LNCaP clone FGC (cell line): ENCODE data around the gene EIF1AD.
"Not testable (repeated sequence)": the region's sequence is repeated elsewhere in the genome, so short reads cannot be mapped to it uniquely, and the experiment has no call there.

ENCODE experiments used
- DNase-seq: peaks from one replicate; pipeline ENCODE4 v3.0.0-alpha.2; 2011; ENCODE audit warnings: low read depth
- H3K4me3 ChIP-seq: 2 replicates; pipeline ENCODE4 v1.5.1; 2011; ENCODE audit warnings: mild to moderate bottlenecking, low read depth, low read length, control low read depth
- CTCF ChIP-seq: IDR thresholded peaks from 2 replicates; pipeline ENCODE4 v1.5.1; 2012; ENCODE audit warnings: mild to moderate bottlenecking; ENCODE audit not compliant: control insufficient read depth, insufficient read depth; ENCODE audit errors: extremely low read depth

EIF1AD gene

DNA sequence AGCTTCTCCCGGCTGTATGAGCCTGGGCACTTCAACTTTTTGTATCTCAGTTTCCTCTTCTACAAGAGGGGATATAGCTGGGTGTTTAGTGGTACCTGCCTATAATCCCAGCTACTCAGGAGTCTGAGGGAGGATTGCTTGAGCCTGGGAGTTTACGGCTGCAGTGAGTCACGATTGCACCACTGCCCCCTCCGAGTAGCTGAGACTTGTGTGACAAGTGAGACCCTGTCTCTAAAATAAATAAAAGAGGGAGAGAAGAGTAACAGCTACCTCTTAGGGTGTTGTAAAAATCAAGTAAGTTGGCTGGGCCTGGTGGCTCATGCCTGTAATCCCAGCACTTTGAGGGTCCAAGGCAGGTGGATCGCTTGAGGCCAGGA, 34.4 kb upstream of the EIF1AD start:
- no peak for DNase-seq
- no peak overlapping the region for H3K4me3 ChIP-seq
- no peak for TF ChIP-seq CTCF

- DNase-seq: no peak
- H3K4me3 ChIP-seq: no peak overlapping the region
- TF ChIP-seq CTCF: no peak
Observed at GRCh38 chr11:66035653-66036333, 33.8 kb upstream of the EIF1AD start.

GRCh38 chr11:66032957-66033735, 31.2 kb upstream of the EIF1AD start:
- no peak overlapping the region for H3K4me3 ChIP-seq
- TF ChIP-seq CTCF: no peak
- peak; percentile 63 for DNase-seq

- no peak for TF ChIP-seq CTCF
- H3K4me3 ChIP-seq: no peak within 1 kb of the TSS
- no peak for DNase-seq
Observed at GRCh38 chr11:66026017-66026529, 24.1 kb upstream of the EIF1AD start, which contains the start of gene CATSPER1. CATSPER1 (minus strand) TSS chr11:66026479; CDS start chr11:66026379, 100 bp downstream.

- not testable (repeated sequence) for DNase-seq, H3K4me3 ChIP-seq
Observed at GRCh38 chr11:66023186-66023440, 21.2 kb upstream of the EIF1AD start.

DNA sequence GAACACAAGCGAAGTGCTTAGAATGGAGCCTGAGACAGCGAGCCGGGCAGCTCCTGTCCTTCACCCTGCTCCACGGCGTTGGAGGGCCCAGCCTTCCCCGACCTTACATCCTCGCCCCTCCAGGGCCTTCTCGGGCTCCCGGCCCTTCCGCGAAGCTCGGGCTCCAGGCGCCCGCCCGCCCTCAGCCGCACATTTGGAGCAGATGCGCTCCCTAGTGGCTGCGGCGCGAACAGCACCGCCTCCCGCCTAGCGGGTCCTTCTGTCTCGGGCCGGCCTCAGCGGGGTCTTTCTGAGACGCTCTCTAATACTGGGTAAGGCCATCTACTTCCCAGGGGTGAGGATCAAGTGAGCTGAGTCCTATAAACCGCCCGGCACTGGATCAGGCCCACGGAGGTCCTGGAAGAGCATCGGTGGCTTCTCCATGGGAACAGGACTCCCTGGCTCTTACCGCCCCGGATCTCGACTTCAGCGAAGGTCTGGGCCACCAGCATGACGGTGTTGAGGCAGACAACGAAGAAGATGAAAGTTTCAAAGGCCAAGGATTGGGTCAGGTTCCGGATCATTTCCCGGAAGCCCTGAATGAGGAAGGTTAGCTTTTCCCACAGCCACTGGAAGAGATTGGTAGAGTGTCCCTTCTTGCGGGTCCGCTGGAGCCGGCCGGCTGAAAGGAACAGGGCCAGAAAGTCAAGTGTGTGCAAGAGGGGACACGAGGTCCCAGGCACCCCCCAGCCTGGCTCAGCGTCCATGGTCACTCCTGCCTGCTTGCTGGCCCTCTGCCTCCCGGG, 20.6 kb upstream of the EIF1AD start:
- peak; percentile 89 for TF ChIP-seq CTCF
- no peak for DNase-seq
- H3K4me3 ChIP-seq: no peak overlapping the region
